MV-4-11 (cell line): ENCODE measurements around the gene PKLR.
"Not testable (repeated sequence)": the region's sequence is repeated elsewhere in the genome, so short reads cannot be mapped to it uniquely, and the experiment has no call there.

Experiments used
- DNase-seq: peaks from one replicate; lab custom pipeline; 2025; lab: John Stamatoyannopoulos, UW

The PKLR gene

DNA sequence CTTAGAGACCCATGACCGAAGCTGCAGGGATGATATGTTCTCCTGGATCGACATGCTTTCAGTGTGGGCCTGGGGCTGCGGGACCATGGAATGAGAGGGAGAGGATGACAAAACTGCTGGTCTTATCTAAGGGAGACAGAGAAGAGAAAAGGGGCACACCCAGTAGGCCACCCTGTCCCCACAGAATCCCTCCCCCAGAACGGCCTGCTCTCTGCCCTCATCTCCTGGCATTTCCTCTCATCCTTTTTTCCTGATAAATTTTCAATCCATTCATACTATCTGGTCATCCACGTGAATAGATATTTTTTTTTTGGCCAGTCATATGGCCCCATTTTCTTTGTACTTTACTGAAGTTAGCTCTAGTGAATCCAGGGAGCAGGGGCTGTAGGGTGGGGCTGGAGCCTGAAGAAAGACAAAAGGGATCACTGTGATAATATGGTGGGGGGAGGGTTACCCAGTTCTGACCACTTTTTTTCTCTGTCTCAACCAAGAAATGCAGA, at the start of gene PKLR:
TSS of gene PKLR (minus strand) at position 97 of the 500 bp plus-strand sequence. CDS start at position 54, 43 bp downstream.
- DNase-seq = no peak

DNA sequence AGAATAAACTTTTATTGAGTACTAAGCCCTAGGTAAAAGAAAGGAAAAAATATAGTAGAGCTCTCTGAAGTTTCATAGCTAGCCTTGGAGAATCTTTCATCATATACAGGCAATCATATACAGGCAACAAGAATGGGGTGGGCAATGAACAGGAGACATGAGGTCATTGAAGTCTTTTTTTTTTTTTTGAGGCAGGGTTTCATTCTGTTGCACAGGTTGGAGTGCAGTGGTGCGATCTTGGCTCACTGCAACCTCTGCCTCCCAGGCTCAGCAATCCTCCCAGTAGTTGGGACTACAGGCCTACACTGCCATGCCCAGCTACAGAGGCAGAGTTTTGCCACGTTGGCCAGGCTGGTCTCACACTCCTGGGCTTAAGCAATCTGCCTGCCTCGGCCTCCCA, 41.6 kb upstream of the PKLR start:
- no peak for DNase-seq

DNA sequence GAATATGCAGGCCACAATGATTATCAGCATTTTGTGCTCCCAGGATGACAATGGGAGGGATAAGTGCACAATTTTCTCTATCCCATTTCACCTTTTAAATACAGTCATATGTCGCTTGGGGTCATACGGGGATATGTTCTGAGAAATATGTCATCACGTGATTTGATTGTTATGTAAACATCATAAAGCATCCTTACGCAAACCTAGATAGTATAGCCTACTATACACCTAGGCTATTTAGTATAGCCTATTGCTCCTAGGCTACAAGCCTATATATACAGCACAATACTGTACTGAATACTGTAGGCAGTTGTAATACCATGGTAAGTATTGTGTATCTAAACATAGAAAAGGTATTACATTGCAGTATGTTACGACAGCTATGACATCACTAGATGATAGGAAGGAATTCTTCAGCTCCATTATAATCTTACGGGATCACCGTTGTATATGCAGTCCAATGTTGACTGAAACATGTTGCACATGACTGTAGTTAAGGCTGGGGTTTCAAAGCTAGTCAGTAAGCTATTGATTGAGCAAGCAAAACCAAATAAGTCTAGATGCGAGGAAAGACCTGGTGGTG, 38.4 kb upstream of the PKLR start:
- DNase-seq = no peak

- no peak for DNase-seq
Observed at GRCh38 chr1:155334962-155335361, 33.7 kb upstream of the PKLR start.

GRCh38 chr1:155329980-155330598, 28.9 kb upstream of the PKLR start:
- peak; percentile 23 for DNase-seq

DNA sequence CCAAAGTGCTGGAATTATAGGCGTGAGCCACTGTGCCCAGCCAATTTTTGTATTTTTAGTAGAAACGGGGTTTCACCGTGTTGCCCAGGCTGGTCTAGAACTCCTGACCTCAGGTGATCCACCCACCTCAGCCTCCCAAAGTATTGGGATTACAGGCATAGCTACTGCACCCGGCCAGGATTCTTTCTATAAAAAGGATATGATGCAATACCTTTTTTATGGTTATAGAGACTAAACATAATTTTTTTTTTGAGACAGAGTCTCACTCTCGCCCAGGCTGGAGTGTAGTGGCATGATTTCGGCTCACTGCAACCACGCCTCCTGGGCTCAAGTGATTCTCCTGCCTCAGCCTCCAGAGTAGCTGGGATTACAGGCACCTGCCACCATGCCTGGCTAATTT, 27.6 kb upstream of the PKLR start:
- DNase-seq = not testable (repeated sequence)

GRCh38 chr1:155327981-155328380, 26.7 kb upstream of the PKLR start:
- DNase-seq = no peak

- no peak for DNase-seq
Observed at GRCh38 chr1:155326631-155327037, 25.4 kb upstream of the PKLR start.

DNA sequence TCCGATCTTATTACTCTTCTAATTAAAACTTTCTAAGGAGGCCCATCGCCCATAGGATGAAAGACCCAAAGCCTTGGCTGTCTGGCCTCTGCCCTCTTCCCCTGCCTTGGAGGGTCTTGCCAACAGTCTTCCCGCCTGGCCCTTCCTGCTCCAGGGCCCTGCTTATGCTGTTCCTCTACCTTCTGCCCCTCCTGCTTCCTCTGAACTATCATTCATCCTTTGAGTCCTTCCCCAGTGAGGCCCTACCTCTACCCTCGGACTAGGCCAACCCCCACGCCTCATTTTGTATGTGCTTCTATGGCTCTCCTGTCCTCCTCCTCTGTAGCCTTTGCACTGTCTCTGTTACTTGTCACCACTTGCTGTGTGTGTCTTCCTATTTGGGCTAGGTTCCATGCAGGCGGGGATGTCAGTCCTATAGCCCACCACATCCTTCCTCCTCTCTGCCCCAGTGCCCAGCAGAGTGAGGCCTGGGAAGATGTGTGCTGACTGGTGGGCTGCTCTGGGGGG, 24.8 kb upstream of the PKLR start:
- DNase-seq = no peak

DNA sequence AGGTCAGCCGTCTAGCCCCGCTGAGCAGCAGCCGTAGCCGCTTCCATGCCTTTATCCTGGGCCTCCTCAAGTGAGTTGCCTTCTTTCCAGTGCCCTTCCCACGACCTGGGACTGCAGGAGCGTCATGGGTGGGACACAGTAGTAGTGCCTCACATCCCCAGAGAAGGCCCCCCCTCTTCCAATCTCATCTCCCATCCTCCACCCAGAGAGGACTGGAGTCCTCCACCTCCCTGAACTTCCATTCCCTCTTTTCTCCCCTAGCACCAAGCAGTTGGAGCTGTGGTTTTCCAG, 24.3 kb upstream of the PKLR start:
- DNase-seq = no peak

GRCh38 chr1:155324717-155325602, 23.7 kb upstream of the PKLR start:
- DNase-seq = peak; percentile 27

- DNase-seq = peak; percentile 97
Observed at GRCh38 chr1:155324037-155324716, 22.9 kb upstream of the PKLR start.

GRCh38 chr1:155323729-155324036, 22.4 kb upstream of the PKLR start:
- peak; percentile 83 for DNase-seq

DNA sequence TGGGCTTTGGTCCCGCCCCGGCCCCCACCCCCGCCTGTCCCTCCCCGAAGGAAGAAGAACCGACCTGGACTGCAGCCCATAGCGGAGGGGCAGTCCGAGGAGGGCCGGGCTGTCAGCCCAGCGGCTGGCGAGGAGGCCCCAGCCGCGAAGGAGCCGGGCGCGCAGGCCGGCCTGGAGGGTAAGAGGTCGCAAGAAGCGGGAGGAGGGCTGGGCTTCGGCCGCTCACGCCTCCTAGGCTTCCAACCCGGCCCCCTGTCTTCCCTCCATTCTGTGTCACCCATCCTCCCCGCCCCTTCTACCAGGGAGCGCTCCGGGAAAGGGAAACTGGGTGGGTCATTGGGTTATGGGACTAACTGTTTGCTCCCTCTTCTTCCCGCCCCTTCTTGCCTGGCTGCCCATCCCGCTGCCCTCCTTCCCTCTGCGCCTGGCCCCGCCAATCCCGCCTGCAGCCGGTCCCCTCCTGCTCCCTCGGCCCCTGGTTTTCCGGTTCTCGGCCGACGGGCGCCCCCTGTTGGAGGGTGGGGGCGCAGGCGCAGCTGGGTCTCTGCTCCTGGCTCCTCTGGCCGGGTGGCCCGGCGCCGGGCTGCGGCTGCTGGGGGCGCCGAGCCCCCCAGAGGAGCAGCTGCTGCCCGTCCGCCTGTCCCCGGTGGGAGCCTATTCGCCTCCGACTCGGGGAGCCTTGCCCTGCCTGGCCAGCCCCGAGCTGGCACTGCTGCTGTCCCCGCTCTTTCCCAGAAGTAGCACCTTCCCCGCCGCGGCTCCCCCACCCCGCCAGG, 21.9 kb upstream of the PKLR start:
- peak; percentile 85 for DNase-seq

GRCh38 chr1:155322571-155322952, 21.3 kb upstream of the PKLR start:
- DNase-seq = no peak

- DNase-seq = no peak
Observed at GRCh38 chr1:155321639-155322503, 20.6 kb upstream of the PKLR start.

DNA sequence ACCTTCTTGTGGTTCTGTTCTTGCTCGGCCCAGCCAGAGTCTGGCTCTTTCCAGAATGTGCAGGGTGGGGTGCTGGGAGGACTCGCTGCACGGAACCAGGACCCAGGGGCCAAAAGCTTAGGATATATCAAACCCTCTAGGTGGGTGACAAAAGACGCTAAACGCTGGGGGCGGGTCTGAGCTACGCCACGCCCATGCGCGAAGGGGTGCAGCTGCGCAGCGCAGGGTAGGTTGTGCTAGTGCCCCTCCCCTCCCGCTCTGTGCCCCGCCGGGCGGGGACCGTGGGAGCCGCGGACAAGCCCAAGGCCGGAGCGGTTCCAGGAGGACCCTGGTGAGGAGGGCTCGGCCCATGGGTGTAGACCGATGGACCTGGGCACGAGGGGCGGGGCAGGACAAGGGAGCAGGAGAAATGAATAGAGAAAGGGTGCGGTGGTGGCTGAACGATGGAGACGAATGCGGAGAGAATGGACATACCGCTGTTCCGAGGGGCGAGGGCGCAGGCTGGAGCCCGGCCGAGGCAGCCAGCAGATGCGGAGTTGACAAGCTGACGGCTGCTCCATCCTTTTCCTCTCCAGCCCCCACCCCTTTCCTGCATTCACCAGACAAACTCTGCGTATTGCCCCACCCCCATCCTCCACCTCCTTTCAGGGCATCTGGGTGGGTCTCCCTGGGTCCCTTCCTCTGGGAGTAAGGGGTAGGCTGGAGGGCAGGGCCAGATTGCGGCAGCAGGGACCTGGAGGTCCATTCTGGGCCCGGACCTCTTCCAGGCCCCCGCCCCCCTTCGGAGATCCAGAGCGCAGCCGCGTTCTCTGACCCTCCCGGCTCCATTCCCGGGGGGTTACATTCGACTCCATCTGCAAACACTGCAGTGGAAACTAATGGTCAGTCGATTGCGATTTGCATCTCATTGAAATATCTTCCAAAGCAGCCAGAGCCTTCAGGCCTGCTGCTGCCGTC, 19.7 kb upstream of the PKLR start, which contains the start of gene RUSC1:
TSS of gene RUSC1 (plus strand) at position 234 of the 957 bp plus-strand sequence. CDS start 880 bp downstream, outside the sequence.
- DNase-seq = peak; percentile 53

- DNase-seq = peak; percentile 38
Observed at GRCh38 chr1:155320252-155320651, 19.0 kb upstream of the PKLR start.

GRCh38 chr1:155319536-155319935, 18.3 kb upstream of the PKLR start:
- no peak for DNase-seq
